Thoracic aorta (tissue), 2 donors: Measurements from ENCODE around the gene PRKCA. TPM values are rescaled to one million over a fixed set of nuclear protein-coding genes. Genes with fewer than 3 reads are reported as not detected.

Experiments used
- ATAC-seq: fragments of 150-250 bp; one replicate; pipeline ENCODE4 v1.8.0; 2017; ENCODE audit warnings: low read depth; ENCODE audit not compliant: insufficient number of reproducible peaks, low FRiP score
- DNase-seq: peaks from one replicate; pipeline ENCODE4 v3.0.0-alpha.2; 2020; ENCODE audit warnings: low spot score
- H3K27ac ChIP-seq, 2 donors: fragments of 200-600 bp; sonication (generic); 1 replicate in 1 of 2; 2 replicates in 1 of 2; pipeline ENCODE4 v1.5.1; 2016; ENCODE audit warnings: mild to moderate bottlenecking in 2 of 2, moderate library complexity in 2 of 2
- H3K27me3 ChIP-seq: fragments of 200-600 bp; sonication (generic); replicated peaks from 2 replicates; pipeline ENCODE4 v1.6.0; 2016; ENCODE audit warnings: mild to moderate bottlenecking; ENCODE audit not compliant: insufficient read depth
- H3K36me3 ChIP-seq: fragments of 200-600 bp; sonication (generic); one replicate; pipeline ENCODE4 v1.5.1; 2016
- H3K4me1 ChIP-seq, 2 donors: fragments of 200-600 bp; sonication (generic); 1 replicate in 1 of 2; 2 replicates in 1 of 2; pipeline versions ENCODE4 v1.5.1 to v1.6.0; 2016; ENCODE audit warnings: low read depth in 2 of 2, mild to moderate bottlenecking in 1 of 2; ENCODE audit not compliant: control insufficient read depth in 1 of 2
- H3K4me3 ChIP-seq: fragments of 200-600 bp; sonication (generic); 2 replicates; pipeline ENCODE4 v1.5.1; 2016; ENCODE audit warnings: mild to moderate bottlenecking
- H3K9me3 ChIP-seq: fragments of 200-600 bp; sonication (generic); 2 replicates; pipeline ENCODE4 v1.5.1; 2016
- total RNA-seq, 2 donors: library from RNA; depleted of rRNA; stranded (reverse); fragments of >200 nt; gene quantifications; one replicate each; pipeline versions ENCODE4 v1.1.0 to v1.2.3, GENCODE V29; 2016
- TF ChIP-seq, protein P1 (sequence below): fragments of 200-600 bp; sonication (generic); IDR thresholded peaks from one replicate; pipeline ENCODE4 v1.5.1; 2019; ENCODE audit warnings: antibody characterized with exemption

PRKCA gene
- total RNA-seq, 2 donors from 2014 or later = 9.1 to 11.6 TPM

GRCh38 chr17:66763056-66763455 is 460.6 kb downstream of the PRKCA start:
- Histone ChIP-seq H3K27ac (no peak overlapping the region), H3K9me3 (no peaks in the 10 kb centered on the region), H3K4me3 (no peak overlapping the region), H3K36me3 (no peaks in the 10 kb centered on the region), H3K27me3 (no peaks in the 10 kb centered on the region), H3K4me1 (no peaks in the 10 kb centered on the region)
- DNase-seq (no peak), ATAC-seq (no peak)
- TF ChIP-seq, protein P1, sequence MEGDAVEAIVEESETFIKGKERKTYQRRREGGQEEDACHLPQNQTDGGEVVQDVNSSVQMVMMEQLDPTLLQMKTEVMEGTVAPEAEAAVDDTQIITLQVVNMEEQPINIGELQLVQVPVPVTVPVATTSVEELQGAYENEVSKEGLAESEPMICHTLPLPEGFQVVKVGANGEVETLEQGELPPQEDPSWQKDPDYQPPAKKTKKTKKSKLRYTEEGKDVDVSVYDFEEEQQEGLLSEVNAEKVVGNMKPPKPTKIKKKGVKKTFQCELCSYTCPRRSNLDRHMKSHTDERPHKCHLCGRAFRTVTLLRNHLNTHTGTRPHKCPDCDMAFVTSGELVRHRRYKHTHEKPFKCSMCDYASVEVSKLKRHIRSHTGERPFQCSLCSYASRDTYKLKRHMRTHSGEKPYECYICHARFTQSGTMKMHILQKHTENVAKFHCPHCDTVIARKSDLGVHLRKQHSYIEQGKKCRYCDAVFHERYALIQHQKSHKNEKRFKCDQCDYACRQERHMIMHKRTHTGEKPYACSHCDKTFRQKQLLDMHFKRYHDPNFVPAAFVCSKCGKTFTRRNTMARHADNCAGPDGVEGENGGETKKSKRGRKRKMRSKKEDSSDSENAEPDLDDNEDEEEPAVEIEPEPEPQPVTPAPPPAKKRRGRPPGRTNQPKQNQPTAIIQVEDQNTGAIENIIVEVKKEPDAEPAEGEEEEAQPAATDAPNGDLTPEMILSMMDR = no peak

DNA sequence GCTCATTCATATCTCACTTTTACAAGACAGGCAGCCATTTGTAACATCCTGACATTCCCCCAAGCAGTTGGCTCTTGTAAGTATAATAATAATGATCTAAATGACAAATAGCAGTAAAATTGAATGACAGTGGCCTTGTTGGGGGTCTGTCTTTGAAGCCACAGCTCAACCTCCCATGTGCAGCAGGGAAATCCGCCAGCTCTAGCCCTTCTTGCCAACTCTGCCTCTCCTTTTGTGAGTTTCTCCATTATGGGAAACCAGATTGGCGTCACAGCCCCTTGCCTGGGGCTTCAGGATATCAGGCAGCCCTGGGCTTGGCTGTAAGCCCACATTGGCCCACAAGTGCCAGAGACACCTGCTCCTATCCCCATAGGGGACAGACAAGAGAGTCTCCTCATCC is 462.1 kb downstream of the PRKCA start:
- no peak for ATAC-seq
- Histone ChIP-seq H3K9me3 (no peaks in the 10 kb centered on the region), H3K27me3 (no peaks in the 10 kb centered on the region), H3K36me3 (no peaks in the 10 kb centered on the region), H3K4me1 (no peaks in the 10 kb centered on the region), H3K27ac (no peak overlapping the region), H3K4me3 (no peak overlapping the region)
- TF ChIP-seq, protein P1 = no peak
- DNase-seq = no peak

GRCh38 chr17:66767154-66767933 is 464.9 kb downstream of the PRKCA start:
- DNase-seq = no peak
- Histone ChIP-seq H3K4me1 (no peaks in the 10 kb centered on the region), H3K9me3 (no peaks in the 10 kb centered on the region), H3K36me3 (no peaks in the 10 kb centered on the region), H3K27me3 (no peaks in the 10 kb centered on the region), H3K27ac (no peak overlapping the region), H3K4me3 (no peak overlapping the region)
- TF ChIP-seq, protein P1 = no peak
- no peak for ATAC-seq

DNA sequence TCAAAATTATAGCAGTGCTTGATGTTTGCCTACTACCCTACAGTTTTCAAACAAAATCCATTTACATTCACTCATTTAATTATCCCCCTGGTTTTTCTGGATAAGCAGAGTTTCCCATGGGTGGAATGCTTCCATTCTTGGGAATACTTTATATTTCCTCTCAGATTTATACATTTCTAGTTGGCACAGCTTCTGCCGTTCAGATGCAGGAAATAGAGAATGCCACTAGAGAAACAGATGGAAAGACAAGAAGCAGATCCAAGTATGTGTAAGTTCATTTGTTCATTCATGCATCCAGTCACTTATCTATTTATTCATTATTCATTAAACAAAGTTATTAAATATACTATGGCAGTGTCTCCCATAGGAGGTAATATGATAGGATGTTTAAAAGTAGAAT is 467.5 kb downstream of the PRKCA start:
- Histone ChIP-seq H3K4me3 (no peak overlapping the region), H3K4me1 (no peaks in the 10 kb centered on the region), H3K27me3 (no peaks in the 10 kb centered on the region), H3K27ac (no peak overlapping the region), H3K9me3 (no peaks in the 10 kb centered on the region), H3K36me3 (no peaks in the 10 kb centered on the region)
- ATAC-seq (no peak), DNase-seq (no peak)
- TF ChIP-seq, protein P1 = no peak

DNA sequence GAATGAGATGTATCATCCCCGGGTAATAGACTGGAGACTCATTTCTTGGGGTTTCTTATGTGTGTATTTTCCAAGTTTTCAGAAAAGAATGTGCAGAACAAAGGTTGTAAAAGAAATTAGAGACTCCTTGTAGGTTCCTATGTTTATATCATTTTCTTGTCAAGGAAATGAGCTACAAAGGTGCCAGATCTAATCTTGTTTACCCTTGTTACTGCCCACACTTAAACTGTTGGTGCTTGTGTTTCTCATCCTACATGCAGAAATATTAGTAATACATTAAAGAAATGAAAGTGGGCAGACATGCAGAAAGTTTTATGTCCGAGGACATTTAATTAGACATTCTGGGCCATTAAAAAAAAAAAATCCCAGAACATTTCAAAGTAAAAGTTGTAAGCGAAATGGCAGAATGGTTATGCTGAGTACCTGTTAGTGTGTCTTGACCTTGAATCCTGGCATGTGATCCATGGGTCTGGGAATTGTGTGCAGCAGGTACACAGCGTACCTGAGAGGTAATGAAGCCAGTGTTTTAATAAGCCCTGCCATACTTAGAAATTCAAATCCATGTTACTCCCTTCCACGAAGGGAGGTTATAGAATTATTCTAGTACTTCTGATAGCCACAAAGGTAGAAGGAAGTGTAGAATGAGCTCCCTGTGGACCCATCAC is 469.9 kb downstream of the PRKCA start:
- Histone ChIP-seq H3K4me3 (no peak overlapping the region), H3K36me3 (no peaks in the 10 kb centered on the region), H3K9me3 (no peaks in the 10 kb centered on the region), H3K4me1 (no peaks in the 10 kb centered on the region), H3K27ac (no peak overlapping the region), H3K27me3 (no peaks in the 10 kb centered on the region)
- DNase-seq (no peak), ATAC-seq (no peak)
- TF ChIP-seq, protein P1 = no peak
